ENCODE measurements around the gene CLRN2. TPM values are rescaled to one million over a fixed set of nuclear protein-coding genes. Genes with fewer than 3 reads are reported as not detected.

The CLRN2 gene
- total RNA-seq, 1 experiment from 2014 or later: not detected

DNA sequence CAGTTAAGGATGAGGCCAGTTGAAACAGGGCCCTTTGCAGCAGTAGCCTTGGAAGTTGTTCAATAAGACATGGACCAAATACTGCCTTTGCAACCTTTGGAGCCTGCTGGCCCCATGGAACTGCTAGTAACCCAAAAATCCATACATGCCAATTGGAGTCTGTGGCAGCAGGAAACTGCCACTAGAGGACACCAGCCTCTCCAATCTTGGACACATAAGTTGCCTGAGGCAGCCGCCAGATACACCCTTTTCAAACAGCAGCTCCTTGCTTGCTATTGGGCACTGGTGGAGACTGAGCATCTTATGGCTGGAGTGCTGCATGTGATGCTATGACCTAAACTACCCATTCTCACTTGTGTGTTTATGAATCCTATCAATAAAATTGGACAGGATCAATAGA, 47.2 kb downstream of the CLRN2 start:
- no peaks in the 10 kb centered on the region for H3K9me3 Mint-ChIP-seq
- no peaks in the 10 kb centered on the region; the same call in 1 of the 2 replicates for H3K27me3 Mint-ChIP-seq (ENCODE audit: low read depth)
- ATAC-seq (no peak), DNase-seq (ENCODE audit: low spot score) (no peak)
- H3K27ac Mint-ChIP-seq: no peak overlapping the region
- TF ChIP-seq, protein P1, sequence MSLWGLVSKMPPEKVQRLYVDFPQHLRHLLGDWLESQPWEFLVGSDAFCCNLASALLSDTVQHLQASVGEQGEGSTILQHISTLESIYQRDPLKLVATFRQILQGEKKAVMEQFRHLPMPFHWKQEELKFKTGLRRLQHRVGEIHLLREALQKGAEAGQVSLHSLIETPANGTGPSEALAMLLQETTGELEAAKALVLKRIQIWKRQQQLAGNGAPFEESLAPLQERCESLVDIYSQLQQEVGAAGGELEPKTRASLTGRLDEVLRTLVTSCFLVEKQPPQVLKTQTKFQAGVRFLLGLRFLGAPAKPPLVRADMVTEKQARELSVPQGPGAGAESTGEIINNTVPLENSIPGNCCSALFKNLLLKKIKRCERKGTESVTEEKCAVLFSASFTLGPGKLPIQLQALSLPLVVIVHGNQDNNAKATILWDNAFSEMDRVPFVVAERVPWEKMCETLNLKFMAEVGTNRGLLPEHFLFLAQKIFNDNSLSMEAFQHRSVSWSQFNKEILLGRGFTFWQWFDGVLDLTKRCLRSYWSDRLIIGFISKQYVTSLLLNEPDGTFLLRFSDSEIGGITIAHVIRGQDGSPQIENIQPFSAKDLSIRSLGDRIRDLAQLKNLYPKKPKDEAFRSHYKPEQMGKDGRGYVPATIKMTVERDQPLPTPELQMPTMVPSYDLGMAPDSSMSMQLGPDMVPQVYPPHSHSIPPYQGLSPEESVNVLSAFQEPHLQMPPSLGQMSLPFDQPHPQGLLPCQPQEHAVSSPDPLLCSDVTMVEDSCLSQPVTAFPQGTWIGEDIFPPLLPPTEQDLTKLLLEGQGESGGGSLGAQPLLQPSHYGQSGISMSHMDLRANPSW (CRISPR knock-in tag; conservative IDR thresholded peaks at IDR 0.05; ENCODE audit: low read depth): no peak
- ChIA-PET POLR2A (no interaction called here), CTCF (no interaction called here)
- no peak overlapping the region for H3K4me3 Mint-ChIP-seq
- H3K4me1 Mint-ChIP-seq: no peaks in the 10 kb centered on the region
- H3K36me3 Mint-ChIP-seq: no peaks in the 10 kb centered on the region

DNA sequence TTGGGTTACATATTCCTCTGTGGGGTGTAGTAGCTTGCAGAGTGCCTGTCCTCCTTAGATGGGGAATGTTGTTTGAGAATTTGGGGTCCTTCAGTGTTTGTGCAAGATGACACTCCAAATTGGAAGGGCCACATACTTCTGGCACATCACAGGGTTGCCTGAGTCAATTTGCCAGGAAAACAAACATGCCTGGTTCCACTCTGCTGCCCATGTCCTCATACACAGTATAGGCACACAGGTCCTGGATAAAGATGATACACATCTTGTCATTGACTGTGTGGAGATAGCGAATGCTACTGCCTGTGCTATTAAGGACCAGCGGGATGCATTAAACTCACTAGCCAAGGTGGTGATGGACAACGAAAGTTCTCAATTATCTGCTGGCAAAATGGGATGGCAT, 50.9 kb downstream of the CLRN2 start:
- ChIA-PET POLR2A (no interaction called here), CTCF (no interaction called here)
- Mint-ChIP-seq H3K4me3 (no peak overlapping the region), H3K27ac (no peak overlapping the region), H3K27me3 (ENCODE audit: low read depth) (no peaks in the 10 kb centered on the region; the same call in 1 of the 2 replicates), H3K36me3 (no peaks in the 10 kb centered on the region), H3K4me1 (no peaks in the 10 kb centered on the region), H3K9me3 (no peaks in the 10 kb centered on the region; the same call in 1 of the 2 replicates)
- DNase-seq (ENCODE audit: low spot score) (no peak), ATAC-seq (no peak)
- no peak for TF ChIP-seq MYBL2 (CRISPR knock-in tag; IDR thresholded peaks at IDR 0.05)
- TF ChIP-seq, protein P2, sequence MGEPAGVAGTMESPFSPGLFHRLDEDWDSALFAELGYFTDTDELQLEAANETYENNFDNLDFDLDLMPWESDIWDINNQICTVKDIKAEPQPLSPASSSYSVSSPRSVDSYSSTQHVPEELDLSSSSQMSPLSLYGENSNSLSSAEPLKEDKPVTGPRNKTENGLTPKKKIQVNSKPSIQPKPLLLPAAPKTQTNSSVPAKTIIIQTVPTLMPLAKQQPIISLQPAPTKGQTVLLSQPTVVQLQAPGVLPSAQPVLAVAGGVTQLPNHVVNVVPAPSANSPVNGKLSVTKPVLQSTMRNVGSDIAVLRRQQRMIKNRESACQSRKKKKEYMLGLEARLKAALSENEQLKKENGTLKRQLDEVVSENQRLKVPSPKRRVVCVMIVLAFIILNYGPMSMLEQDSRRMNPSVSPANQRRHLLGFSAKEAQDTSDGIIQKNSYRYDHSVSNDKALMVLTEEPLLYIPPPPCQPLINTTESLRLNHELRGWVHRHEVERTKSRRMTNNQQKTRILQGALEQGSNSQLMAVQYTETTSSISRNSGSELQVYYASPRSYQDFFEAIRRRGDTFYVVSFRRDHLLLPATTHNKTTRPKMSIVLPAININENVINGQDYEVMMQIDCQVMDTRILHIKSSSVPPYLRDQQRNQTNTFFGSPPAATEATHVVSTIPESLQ (CRISPR knock-in tag; IDR thresholded peaks at IDR 0.05): no peak
- no peak for TF ChIP-seq TEAD1 (CRISPR knock-in tag; IDR thresholded peaks at IDR 0.05)
- no peak for TF ChIP-seq ZNF121 (CRISPR knock-in tag; IDR thresholded peaks at IDR 0.05)
- TF ChIP-seq, protein P3, sequence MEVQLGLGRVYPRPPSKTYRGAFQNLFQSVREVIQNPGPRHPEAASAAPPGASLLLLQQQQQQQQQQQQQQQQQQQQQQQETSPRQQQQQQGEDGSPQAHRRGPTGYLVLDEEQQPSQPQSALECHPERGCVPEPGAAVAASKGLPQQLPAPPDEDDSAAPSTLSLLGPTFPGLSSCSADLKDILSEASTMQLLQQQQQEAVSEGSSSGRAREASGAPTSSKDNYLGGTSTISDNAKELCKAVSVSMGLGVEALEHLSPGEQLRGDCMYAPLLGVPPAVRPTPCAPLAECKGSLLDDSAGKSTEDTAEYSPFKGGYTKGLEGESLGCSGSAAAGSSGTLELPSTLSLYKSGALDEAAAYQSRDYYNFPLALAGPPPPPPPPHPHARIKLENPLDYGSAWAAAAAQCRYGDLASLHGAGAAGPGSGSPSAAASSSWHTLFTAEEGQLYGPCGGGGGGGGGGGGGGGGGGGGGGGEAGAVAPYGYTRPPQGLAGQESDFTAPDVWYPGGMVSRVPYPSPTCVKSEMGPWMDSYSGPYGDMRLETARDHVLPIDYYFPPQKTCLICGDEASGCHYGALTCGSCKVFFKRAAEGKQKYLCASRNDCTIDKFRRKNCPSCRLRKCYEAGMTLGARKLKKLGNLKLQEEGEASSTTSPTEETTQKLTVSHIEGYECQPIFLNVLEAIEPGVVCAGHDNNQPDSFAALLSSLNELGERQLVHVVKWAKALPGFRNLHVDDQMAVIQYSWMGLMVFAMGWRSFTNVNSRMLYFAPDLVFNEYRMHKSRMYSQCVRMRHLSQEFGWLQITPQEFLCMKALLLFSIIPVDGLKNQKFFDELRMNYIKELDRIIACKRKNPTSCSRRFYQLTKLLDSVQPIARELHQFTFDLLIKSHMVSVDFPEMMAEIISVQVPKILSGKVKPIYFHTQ (CRISPR knock-in tag; IDR thresholded peaks at IDR 0.05): no peak
- TF ChIP-seq, protein P4, sequence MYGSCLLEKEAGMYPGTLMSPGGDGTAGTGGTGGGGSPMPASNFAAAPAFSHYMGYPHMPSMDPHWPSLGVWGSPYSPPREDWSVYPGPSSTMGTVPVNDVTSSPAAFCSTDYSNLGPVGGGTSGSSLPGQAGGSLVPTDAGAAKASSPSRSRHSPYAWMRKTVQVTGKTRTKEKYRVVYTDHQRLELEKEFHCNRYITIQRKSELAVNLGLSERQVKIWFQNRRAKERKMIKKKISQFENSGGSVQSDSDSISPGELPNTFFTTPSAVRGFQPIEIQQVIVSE (CRISPR knock-in tag; IDR thresholded peaks at IDR 0.05; ENCODE audit: borderline replicate concordance): no peak
- no peak for TF ChIP-seq SOX15 (CRISPR knock-in tag; IDR thresholded peaks at IDR 0.05)
- TF ChIP-seq ZNF138 (CRISPR knock-in tag; conservative IDR thresholded peaks at IDR 0.05): no peak
- TF ChIP-seq SP1 (CRISPR knock-in tag; conservative IDR thresholded peaks at IDR 0.05): no peak
- TF ChIP-seq, protein P5, sequence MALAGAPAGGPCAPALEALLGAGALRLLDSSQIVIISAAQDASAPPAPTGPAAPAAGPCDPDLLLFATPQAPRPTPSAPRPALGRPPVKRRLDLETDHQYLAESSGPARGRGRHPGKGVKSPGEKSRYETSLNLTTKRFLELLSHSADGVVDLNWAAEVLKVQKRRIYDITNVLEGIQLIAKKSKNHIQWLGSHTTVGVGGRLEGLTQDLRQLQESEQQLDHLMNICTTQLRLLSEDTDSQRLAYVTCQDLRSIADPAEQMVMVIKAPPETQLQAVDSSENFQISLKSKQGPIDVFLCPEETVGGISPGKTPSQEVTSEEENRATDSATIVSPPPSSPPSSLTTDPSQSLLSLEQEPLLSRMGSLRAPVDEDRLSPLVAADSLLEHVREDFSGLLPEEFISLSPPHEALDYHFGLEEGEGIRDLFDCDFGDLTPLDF (CRISPR knock-in tag; IDR thresholded peaks at IDR 0.05): no peak
- TF ChIP-seq, protein P6, sequence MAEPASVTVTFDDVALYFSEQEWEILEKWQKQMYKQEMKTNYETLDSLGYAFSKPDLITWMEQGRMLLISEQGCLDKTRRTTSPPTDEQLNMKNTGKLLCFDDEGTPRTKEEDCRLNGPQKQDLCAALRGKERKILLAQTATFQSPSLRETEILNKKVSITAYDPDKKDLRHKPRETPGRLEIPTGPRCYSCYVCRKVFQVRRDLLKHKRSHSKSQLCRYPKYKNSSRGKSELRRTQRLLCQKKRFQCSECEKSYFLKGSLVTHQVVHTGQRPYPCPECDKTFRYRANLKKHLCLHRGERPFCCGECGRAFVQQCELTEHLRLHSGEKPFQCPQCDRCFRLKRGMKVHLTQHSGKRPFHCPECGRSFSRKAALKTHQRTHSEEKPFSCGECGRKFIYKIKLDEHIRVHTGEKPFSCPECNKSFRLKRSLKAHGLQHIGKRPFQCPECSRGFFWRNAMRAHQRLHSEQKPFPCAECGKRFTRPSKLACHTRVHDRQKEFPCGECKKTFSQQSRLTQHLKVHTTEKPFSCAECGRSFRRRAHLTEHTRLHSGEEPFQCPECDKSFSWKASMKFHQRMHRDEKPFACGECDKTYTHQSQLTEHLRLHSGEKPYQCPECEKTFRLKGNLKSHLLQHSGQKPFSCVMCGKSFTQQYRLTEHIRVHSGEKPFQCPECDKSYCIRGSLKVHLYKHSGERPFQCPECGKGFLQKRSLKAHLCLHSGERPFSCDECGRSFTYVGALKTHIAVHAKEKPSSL (CRISPR knock-in tag; conservative IDR thresholded peaks at IDR 0.05): no peak
- TF ChIP-seq, protein P7, sequence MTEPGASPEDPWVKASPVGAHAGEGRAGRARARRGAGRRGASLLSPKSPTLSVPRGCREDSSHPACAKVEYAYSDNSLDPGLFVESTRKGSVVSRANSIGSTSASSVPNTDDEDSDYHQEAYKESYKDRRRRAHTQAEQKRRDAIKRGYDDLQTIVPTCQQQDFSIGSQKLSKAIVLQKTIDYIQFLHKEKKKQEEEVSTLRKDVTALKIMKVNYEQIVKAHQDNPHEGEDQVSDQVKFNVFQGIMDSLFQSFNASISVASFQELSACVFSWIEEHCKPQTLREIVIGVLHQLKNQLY (CRISPR knock-in tag; IDR thresholded peaks at IDR 0.05): no peak
